Activated CD4-positive, alpha-beta memory T cell treated with anti-CD3 and anti-CD28 coated beads for 36 hours (primary cell): Measurements from ENCODE around the gene RAB31. TPM values are rescaled to one million over a fixed set of nuclear protein-coding genes. Genes with fewer than 3 reads are reported as not detected.

ENCODE experiments used
- CTCF ChIA-PET: fragments of 350-600 bp; sonication (Branson Sonifier 250); formaldehyde crosslinking; loops from one replicate; lab custom pipeline; 2021; ENCODE audit warnings: antibody characterized with exemption, inconsistent platforms; lab: Charles Lee
- POLR2A ChIA-PET: fragments of 350-600 bp; sonication (Branson Sonifier 250); formaldehyde crosslinking; loops from one replicate; lab custom pipeline; 2021; ENCODE audit warnings: antibody characterized with exemption; lab: Charles Lee
- DNase-seq: peaks from one replicate; pipeline ENCODE4 v3.0.0-alpha.2; 2020
- H3K27ac Mint-ChIP-seq: one replicate; pipeline ENCODE4 v1.8.0; 2021; ENCODE audit warnings: mixed read lengths
- H3K27me3 Mint-ChIP-seq: one replicate; pipeline ENCODE4 v1.8.0; 2021; ENCODE audit warnings: mixed read lengths
- H3K36me3 Mint-ChIP-seq: one replicate; pipeline ENCODE4 v1.8.0; 2021; ENCODE audit warnings: mixed read lengths
- H3K4me1 Mint-ChIP-seq: one replicate; pipeline ENCODE4 v1.8.0; 2021; ENCODE audit warnings: low read depth, mixed read lengths
- H3K4me3 Mint-ChIP-seq: one replicate; pipeline ENCODE4 v1.8.0; 2021; ENCODE audit warnings: mild to moderate bottlenecking, mixed read lengths
- H3K9me3 Mint-ChIP-seq: one replicate; pipeline ENCODE4 v1.8.0; 2021; ENCODE audit warnings: mixed read lengths
- intact Hi-C: fragments of 100-400 bp; cut with micrococcal nuclease; formaldehyde crosslinking; loops from one replicate; pipeline ENCODE4 v1.15.1; 2023
- total RNA-seq, 2 experiments: library from RNA; stranded (reverse); gene quantifications; one replicate each; pipeline ENCODE4 v1.2.3, GENCODE V29; 2021

The RAB31 gene
- total RNA-seq, 2 experiments from 2014 or later, result 0.58 to 0.71 TPM

DNA sequence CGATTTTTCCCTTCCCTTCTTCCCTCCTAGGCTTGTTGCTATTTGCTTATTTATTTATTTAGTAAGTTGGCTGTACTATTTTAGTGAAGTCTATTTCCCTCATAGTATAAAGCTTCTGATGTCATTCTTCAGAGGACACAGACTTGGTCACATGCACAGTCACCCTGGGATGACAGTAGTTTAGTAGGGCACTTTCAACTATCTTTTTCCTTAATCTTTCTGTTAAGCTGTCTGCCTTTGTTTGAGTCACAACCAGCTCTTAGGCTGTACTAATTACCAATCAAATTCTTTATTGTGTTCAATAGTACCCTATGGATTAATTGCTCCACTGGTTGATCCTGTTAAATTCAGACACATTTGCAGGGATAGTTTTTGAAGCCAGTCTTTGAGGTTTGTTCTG, 26.9 kb upstream of the RAB31 start:
- intact Hi-C loops, result no loop called here
- no peak for DNase-seq
- Mint-ChIP-seq H3K36me3 (no peaks in the 10 kb centered on the region), H3K4me3 (no peak overlapping the region), H3K27me3 (peaks cover 17% of the 10 kb centered on the region), H3K27ac (no peak overlapping the region), H3K4me1 (peaks cover 11% of the 10 kb centered on the region), H3K9me3 (no peaks in the 10 kb centered on the region)
- CTCF ChIA-PET, result no interaction called here
- POLR2A ChIA-PET, result no interaction called here

DNA sequence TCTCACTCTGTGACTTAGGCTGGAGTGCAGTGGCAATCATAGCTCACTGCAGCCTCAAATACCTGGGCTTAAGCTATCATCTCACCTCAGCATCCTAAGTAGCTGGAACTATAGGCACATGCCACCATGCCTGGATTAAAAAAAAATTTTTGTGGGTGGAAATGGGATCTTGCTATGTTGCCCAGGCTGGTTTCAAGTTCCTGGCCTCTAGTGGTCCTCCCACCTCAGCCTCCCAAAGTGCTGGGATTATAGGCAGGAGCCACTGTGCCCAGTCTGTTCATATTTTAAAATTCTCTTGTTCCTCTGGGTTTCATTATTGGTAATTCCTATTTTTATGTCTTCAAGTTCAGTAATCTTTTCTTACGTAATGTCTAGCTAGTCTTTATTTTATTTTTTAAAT, 25.5 kb upstream of the RAB31 start:
- H3K27me3 Mint-ChIP-seq, result peaks cover 17% of the 10 kb centered on the region
- CTCF ChIA-PET, result interaction anchor here (0.6 kb wide), 1 partner anchor 611 kb away, joined by 3 read pairs; no protein-coding TSS in a partner anchor
- POLR2A ChIA-PET, result no interaction called here

DNA sequence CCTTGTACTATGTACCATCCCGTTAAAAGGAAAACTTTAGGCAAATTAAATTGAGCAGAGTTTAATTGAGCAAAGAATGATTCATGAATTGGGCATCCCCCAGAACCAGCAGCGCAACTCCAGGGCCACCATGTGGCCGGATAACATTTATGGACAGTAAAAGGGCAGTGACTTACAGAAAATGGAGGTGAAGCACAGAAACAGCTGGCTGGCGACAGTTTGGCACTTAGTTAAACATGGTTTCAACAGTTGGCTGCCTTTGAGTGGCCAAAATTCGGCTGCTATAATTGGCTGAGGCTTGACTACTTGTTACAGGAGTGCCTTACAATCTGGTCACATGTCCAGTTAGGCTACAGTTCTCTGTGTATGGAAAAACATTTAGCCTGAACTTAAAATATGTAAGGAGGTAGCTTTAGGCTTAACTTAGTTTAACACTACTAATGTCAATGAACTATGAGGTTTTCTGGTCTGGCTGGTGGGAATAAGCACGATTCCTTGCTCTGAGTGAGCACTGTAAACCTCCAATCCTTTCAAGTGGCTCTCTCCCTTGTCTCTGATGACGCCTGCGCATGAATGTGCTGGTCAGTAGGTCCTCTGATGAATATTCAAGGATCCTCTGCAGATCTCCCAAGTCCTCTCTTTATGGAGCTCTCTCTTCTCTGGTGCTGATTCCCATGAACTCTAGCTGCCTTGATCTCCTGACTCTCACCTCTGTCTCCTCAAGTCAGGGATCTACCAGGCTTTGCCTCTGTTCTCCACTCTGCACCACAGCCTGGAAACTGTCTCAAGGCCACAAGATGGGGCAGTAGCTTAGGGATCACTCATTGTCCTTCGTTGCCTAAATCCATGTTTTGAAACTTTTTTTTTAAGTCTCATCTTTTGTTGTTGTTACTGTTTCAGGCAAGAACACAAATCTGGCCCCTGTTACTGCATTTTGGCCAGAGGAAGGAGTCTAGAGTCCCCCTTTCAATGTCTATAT, 24.4 kb upstream of the RAB31 start:
- Mint-ChIP-seq H3K4me3 (no peak overlapping the region), H3K9me3 (no peaks in the 10 kb centered on the region), H3K27me3 (peaks cover 22% of the 10 kb centered on the region), H3K36me3 (no peaks in the 10 kb centered on the region), H3K4me1 (peaks cover 11% of the 10 kb centered on the region), H3K27ac (no peak overlapping the region)
- no peak for DNase-seq
- CTCF ChIA-PET, result interaction anchor here (0.6 to 1.0 kb wide), 3 partner anchors 20 to 612 kb away, joined by 3 read pairs; no protein-coding TSS in a partner anchor
- intact Hi-C loops, result no loop called here
- POLR2A ChIA-PET, result no interaction called here

More for the DNA sequence above, 25.5 kb upstream of the RAB31 start:
- Mint-ChIP-seq H3K4me3 (no peak overlapping the region), H3K27ac (no peak overlapping the region), H3K4me1 (peaks cover 11% of the 10 kb centered on the region), H3K36me3 (no peaks in the 10 kb centered on the region), H3K9me3 (no peaks in the 10 kb centered on the region)
- intact Hi-C loops, result no loop called here
- no peak for DNase-seq

DNA sequence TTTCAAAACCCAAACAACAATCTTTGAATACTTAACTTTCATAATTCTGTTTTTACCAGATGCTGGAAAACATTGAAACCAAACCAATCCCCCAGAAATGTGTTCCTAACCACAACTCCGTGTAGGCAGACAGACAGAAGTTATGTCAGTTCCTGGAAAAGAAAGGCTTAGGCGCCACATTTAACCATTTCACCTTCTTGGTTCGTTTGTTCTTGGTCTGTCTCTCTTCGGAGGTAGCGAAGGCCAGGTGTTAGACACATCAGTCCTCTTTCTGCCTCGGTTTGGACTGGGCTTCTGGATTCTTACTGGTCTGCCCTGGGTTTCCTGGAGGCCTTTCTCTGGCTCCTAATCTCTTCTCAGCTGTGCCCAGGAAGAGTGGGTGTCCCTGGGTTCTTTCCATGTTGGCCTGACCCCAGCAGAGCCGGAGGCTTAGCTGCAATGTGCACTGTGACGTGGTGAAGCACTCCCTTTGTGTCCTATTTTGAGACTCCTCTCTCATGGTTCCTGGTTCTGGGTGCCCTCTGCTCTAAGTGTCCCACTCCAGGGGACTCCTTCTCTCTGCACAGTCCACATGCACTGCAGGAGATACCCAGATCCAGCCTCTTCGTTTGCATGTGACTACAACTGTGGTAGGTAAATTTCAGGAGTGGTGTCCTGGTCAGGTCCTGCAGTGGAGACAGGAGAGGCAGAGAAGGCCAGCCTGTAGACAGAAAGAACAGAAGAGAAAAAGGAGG, 23.1 kb upstream of the RAB31 start:
- no peaks in the 10 kb centered on the region for H3K36me3 Mint-ChIP-seq

DNA sequence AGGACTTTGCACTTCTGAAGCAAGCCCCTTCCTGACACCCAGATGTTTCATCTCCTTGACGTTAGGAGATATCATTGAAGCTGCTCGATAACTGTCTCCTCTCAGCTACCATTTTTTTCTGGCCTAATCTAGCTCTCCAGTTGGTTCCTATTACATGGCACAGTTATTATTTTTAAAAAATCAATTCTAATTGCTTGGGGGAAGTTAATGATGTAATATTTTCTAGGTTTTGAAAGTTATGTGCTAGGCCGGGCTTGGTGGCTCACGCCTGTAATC, 22.5 kb upstream of the RAB31 start:
- CTCF ChIA-PET, result no interaction called here
- Mint-ChIP-seq H3K4me1 (peaks cover 11% of the 10 kb centered on the region), H3K27ac (no peak overlapping the region), H3K4me3 (no peak overlapping the region), H3K36me3 (no peaks in the 10 kb centered on the region), H3K27me3 (peaks cover 22% of the 10 kb centered on the region), H3K9me3 (no peaks in the 10 kb centered on the region)
- intact Hi-C loops, result no loop called here
- POLR2A ChIA-PET, result no interaction called here
- no peak for DNase-seq

More for the DNA sequence above, 23.1 kb upstream of the RAB31 start:
- DNase-seq, result no peak
- Mint-ChIP-seq H3K27ac (no peak overlapping the region), H3K4me3 (no peak overlapping the region), H3K4me1 (peaks cover 11% of the 10 kb centered on the region), H3K9me3 (no peaks in the 10 kb centered on the region), H3K27me3 (peaks cover 22% of the 10 kb centered on the region)
- POLR2A ChIA-PET, result no interaction called here
- CTCF ChIA-PET, result interaction anchor here (0.6 to 0.7 kb wide), 2 partner anchors 19 to 165 kb away, joined by 3 read pairs; no protein-coding TSS in a partner anchor
- intact Hi-C loops, result no loop called here

DNA sequence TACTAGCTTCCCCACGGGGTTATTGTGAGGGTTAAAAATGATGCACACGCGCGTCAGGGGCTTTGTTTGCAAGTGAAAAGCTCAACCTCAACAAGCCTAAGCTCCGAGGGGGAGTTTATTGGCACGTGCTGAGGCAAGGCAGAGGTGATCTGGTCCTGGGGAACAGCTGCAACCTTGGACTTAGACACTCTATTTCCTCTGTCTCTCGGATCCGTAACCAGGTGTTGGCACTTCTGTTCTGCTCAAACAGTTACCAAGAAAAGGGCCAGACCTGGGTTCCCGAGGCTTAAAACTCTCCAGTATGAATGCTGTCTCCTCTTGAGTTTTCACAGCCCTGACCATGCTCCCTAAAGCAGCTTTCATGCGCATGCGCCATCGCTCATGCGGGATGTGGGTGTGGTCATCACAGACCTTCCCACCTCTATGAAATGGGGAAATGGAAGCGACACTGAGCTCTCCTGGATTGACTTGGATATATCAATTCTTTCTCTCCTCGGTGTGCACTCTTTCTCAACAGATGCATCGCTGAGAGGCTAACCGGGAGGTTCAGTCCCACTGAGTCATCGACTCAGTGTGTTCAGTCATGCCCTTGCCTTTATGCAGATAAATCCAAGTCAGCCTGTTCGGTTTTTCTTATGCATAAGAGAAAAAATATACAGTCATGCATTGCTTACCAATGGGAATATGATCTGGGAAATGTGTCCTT, 19.9 kb upstream of the RAB31 start:
- Mint-ChIP-seq H3K9me3 (no peaks in the 10 kb centered on the region), H3K4me1 (peaks cover 11% of the 10 kb centered on the region), H3K27ac (no peak overlapping the region), H3K27me3 (peaks cover 16% of the 10 kb centered on the region), H3K36me3 (no peaks in the 10 kb centered on the region), H3K4me3 (no peak overlapping the region)
- CTCF ChIA-PET, result no interaction called here
- POLR2A ChIA-PET, result no interaction called here
- DNase-seq, result no peak
- intact Hi-C loops, result no loop called here

DNA sequence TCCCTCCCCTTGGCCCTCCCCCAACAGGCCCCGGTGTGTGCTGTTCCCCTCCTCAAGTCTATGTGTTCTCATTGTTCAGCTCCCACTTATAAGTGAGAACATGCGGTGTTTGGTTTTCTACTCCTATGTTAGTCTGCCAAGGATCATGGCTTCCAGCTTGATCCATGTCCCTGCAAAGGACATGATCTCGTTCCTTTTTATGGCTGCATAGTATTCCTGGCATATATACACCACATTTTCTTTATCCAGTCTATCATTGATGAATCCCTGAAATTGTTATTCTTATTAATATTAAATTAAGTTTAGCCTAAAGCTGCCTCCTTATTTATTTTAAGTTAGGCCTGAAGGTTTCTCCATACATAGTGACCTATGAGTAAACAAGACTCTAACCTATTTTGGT, 18.8 kb upstream of the RAB31 start:
- Mint-ChIP-seq H3K36me3 (no peaks in the 10 kb centered on the region), H3K4me3 (no peak overlapping the region), H3K4me1 (peaks cover 11% of the 10 kb centered on the region), H3K27me3 (peaks cover 15% of the 10 kb centered on the region), H3K9me3 (no peaks in the 10 kb centered on the region), H3K27ac (no peak overlapping the region)
- ChIA-PET POLR2A (no interaction called here), CTCF (no interaction called here)
- no peak for DNase-seq
- intact Hi-C loops, result no loop called here

DNA sequence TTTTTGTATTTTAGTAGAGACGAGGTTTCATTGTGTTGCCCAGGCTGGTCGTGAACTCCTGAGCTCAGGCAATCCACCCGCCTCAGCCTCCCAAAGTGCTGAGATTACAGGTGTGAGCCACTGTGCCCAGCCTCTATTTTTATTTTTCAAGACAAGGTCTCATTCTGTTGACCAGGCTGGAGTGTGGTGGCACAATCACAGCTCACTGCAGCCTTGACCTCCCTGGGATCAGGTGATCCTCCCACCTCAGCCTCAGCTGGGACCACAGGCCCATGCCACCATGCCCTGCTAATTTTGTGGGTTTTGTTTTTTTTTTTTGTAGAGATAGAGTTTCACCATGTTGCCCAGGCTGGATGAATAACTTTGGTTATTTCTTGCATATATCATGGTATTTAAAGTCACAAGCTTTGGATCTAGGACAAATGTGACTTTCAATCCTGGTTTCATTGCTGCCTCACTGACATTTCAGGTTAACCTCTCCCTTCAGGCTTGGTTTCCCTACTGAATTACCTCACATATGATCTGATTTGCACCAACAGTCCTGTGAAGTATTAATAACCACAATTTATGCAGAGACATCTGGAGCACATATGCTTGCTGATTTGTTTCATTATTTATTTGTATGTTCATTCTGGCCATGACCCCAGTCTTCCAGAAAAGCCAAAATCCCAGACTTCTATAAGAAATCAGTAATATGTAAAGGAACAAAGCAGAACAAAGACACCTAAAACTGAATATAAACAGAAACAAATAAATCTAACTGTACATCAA, 17.5 kb upstream of the RAB31 start:
- ChIA-PET POLR2A (no interaction called here), CTCF (interaction anchor here (0.6 kb wide), 1 partner anchor 827 kb away, joined by 4 read pairs; no protein-coding TSS in a partner anchor)
- DNase-seq, result no peak
- no peaks in the 10 kb centered on the region for H3K9me3 Mint-ChIP-seq
- peaks cover under 1% of the 10 kb centered on the region for H3K4me1 Mint-ChIP-seq
- intact Hi-C loops, result no loop called here
- no peaks in the 10 kb centered on the region for H3K36me3 Mint-ChIP-seq
- no peak overlapping the region for H3K4me3 Mint-ChIP-seq
- H3K27ac Mint-ChIP-seq, result no peak overlapping the region
- peaks cover 12% of the 10 kb centered on the region for H3K27me3 Mint-ChIP-seq

DNA sequence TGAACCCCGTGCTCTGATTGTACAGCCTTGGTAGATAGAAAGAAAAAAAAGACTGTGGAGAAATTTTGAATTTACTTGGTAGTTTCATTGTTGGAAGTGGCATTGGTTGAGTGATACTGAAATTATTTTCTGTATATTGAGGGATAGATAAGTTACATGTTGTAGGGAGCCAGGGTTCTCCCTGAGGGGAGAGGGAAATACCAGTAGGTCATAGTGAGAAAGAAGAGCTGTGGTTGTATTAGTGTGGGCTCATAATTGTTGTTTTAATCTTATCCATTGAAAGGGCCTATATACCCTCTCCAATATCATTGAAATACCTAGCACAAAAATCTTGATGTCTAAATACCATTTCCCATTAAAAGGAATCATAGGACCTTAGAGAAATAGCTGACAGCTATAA, 16.9 kb upstream of the RAB31 start:
- POLR2A ChIA-PET, result no interaction called here
- intact Hi-C loops, result no loop called here
- Mint-ChIP-seq H3K4me3 (no peak overlapping the region), H3K27ac (no peak overlapping the region), H3K4me1 (no peaks in the 10 kb centered on the region), H3K27me3 (peaks cover 12% of the 10 kb centered on the region), H3K9me3 (no peaks in the 10 kb centered on the region), H3K36me3 (no peaks in the 10 kb centered on the region)
- CTCF ChIA-PET, result no interaction called here
- DNase-seq, result no peak

DNA sequence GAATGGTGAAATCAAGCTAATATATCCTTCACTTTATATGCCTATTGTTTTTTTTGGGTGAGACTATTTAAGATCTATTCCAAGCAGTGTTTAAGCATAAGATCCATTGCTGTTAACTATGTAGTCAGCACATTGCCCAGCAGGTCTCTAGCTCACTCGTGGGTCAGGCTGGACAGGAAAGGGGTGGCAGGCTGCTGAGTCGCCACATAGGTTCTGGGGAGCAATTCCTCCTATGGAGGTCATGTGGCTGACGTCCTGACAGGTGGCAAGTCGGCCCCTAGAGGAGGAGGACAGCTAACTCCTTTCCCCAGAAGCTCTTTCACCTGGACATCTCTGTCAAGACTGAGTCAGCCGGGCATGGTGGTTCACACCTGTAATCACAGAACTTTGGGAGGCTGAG, 13.9 kb upstream of the RAB31 start:
- ChIA-PET CTCF (interaction anchor here (0.6 kb wide), 1 partner anchor 216 kb away, joined by 3 read pairs; no protein-coding TSS in a partner anchor), POLR2A (no interaction called here)
- Mint-ChIP-seq H3K36me3 (no peaks in the 10 kb centered on the region), H3K9me3 (no peaks in the 10 kb centered on the region), H3K4me3 (no peak overlapping the region), H3K4me1 (no peaks in the 10 kb centered on the region), H3K27me3 (peaks cover 11% of the 10 kb centered on the region), H3K27ac (no peak overlapping the region)
- intact Hi-C loops, result no loop called here
- DNase-seq, result no peak

DNA sequence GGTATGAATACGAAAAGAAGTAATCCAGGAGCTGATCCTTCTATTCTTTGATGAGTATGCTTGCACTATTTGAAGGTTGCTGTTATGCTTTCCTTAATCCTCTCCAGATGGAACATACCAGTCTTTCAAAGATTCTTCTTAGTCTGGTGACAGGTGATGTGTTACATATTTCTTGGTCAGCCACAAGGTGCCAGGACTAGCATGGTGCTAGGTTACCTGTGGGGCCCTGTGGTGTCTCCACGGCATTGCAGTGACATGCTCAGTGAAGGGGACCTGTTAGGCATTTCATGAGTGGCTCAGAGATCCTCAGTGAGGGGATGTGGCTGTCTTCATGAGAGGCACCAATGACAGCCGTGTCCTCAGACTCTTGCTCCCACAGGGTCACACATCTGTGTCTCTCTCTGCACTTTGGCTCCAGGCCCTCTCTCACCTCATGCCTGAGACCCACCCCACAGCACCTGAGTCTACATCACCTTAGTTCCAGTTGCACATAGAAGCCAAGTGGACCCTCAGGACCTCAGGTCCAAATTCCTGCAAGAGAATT, 13.1 kb upstream of the RAB31 start:
- DNase-seq, result no peak
- Mint-ChIP-seq H3K36me3 (no peaks in the 10 kb centered on the region), H3K27ac (no peak overlapping the region), H3K4me3 (no peak overlapping the region), H3K4me1 (no peaks in the 10 kb centered on the region), H3K9me3 (no peaks in the 10 kb centered on the region), H3K27me3 (peaks cover 11% of the 10 kb centered on the region)
- ChIA-PET CTCF (no interaction called here), POLR2A (no interaction called here)
- intact Hi-C loops, result no loop called here
